Measurements from ENCODE around the gene LYPLA2. TPM values are rescaled to one million over a fixed set of nuclear protein-coding genes. Genes with fewer than 3 reads are reported as not detected.
A peak's percentile ranks its signal among the peaks of the same experiment; 100 is the strongest.

The LYPLA2 gene
- total and polyA plus RNA-seq, 2 of the 8 experiments (the other 6 are each of a cell fraction or from before 2014, with no cell fraction given), result 138 to 211 TPM

GRCh38 chr1:23825076-23825761 is 34.3 kb downstream of the LYPLA2 start, which contains the start of gene HMGCL (continued):
- TF ChIP-seq POLR2AphosphoS5 (IDR thresholded peaks at IDR 0.05; ENCODE audit: low read depth, low read length), result peak; percentile 95
- TF ChIP-seq SIN3A (conservative IDR thresholded peaks at IDR 0.05 in 1 of 2, IDR thresholded peaks at IDR 0.05 in 1 of 2; ENCODE audit: low read depth in 1 of 2, low read length in 2 of 2), result peak in 1 of 2 experiments; percentile 68; a peak in 1 of 4 replicates
- TF ChIP-seq CHD1 (IDR thresholded peaks at IDR 0.05; ENCODE audit: low read depth, low read length), result no peak
- TF ChIP-seq TAF7 (optimal IDR thresholded peaks at IDR 0.05; ENCODE audit: borderline replicate concordance, low read depth, low read length), result peak; percentile 92
- 0 out of 4 replicates have a peak, but pooled peaks have one; percentile 46 to 85 for TF ChIP-seq HDAC2 (IDR thresholded peaks at IDR 0.05; ENCODE audit: borderline replicate concordance in 1 of 2, low read depth in 2 of 2, low read length in 2 of 2)
- TF ChIP-seq RBBP5 (IDR thresholded peaks at IDR 0.05; ENCODE audit: borderline replicate concordance, low read depth, low read length), result peak; percentile 89; the same call in 1 of the 2 replicates
- peak; percentile 97 for TF ChIP-seq TAF1 (IDR thresholded peaks at IDR 0.05; ENCODE audit: low read depth, low read length)
- TF ChIP-seq EZH2 (IDR thresholded peaks at IDR 0.05; ENCODE audit: low read depth, low read length, severe bottlenecking), result no peak
- TF ChIP-seq, protein P1, sequence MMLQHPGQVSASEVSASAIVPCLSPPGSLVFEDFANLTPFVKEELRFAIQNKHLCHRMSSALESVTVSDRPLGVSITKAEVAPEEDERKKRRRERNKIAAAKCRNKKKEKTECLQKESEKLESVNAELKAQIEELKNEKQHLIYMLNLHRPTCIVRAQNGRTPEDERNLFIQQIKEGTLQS (IDR thresholded peaks at IDR 0.05; ENCODE audit: insufficient read depth, low read depth, low read length), result peak; percentile 45; the same call in 1 of the 2 replicates
- TF ChIP-seq YY1 (IDR thresholded peaks at IDR 0.05; ENCODE audit: low read depth, low read length), result peak; percentile 96
- peak; percentile 86 for TF ChIP-seq TBP (IDR thresholded peaks at IDR 0.05; ENCODE audit: low read depth, low read length)
- peak; percentile 98 for TF ChIP-seq PHF8 (conservative IDR thresholded peaks at IDR 0.05; ENCODE audit: low read depth, low read length)
- peak; percentile 83 for TF ChIP-seq ASH2L (IDR thresholded peaks at IDR 0.05; ENCODE audit: low read length)
- TF ChIP-seq, protein P2, sequence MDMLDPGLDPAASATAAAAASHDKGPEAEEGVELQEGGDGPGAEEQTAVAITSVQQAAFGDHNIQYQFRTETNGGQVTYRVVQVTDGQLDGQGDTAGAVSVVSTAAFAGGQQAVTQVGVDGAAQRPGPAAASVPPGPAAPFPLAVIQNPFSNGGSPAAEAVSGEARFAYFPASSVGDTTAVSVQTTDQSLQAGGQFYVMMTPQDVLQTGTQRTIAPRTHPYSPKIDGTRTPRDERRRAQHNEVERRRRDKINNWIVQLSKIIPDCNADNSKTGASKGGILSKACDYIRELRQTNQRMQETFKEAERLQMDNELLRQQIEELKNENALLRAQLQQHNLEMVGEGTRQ (IDR thresholded peaks at IDR 0.05; ENCODE audit: low read length), result peak; percentile 77

Measured in H1 (cell line).